ENCODE measurements around the gene RGS17.
"Not testable (repeated sequence)": the region's sequence is repeated elsewhere in the genome, so short reads cannot be mapped to it uniquely, and the experiment has no call there.

Gene RGS17

GRCh38 chr6:152978058-152978457 lies 153.0 kb downstream of the RGS17 start:
- Histone ChIP-seq H3K4me1 (no peaks in the 10 kb centered on the region; the same call in 1 of the 2 replicates), H3K9me3 (no peaks in the 10 kb centered on the region), H3K4me3 (ENCODE audit: low read depth, low read length) (no peak overlapping the region), H3K36me3 (peaks cover 77% of the 10 kb centered on the region), H3K27me3 (no peaks in the 10 kb centered on the region)
- TF ChIP-seq, protein P1, sequence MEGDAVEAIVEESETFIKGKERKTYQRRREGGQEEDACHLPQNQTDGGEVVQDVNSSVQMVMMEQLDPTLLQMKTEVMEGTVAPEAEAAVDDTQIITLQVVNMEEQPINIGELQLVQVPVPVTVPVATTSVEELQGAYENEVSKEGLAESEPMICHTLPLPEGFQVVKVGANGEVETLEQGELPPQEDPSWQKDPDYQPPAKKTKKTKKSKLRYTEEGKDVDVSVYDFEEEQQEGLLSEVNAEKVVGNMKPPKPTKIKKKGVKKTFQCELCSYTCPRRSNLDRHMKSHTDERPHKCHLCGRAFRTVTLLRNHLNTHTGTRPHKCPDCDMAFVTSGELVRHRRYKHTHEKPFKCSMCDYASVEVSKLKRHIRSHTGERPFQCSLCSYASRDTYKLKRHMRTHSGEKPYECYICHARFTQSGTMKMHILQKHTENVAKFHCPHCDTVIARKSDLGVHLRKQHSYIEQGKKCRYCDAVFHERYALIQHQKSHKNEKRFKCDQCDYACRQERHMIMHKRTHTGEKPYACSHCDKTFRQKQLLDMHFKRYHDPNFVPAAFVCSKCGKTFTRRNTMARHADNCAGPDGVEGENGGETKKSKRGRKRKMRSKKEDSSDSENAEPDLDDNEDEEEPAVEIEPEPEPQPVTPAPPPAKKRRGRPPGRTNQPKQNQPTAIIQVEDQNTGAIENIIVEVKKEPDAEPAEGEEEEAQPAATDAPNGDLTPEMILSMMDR (IDR thresholded peaks at IDR 0.05; ENCODE audit: low read depth, low read length), result no peak
- DNase-seq, result no peak

DNA sequence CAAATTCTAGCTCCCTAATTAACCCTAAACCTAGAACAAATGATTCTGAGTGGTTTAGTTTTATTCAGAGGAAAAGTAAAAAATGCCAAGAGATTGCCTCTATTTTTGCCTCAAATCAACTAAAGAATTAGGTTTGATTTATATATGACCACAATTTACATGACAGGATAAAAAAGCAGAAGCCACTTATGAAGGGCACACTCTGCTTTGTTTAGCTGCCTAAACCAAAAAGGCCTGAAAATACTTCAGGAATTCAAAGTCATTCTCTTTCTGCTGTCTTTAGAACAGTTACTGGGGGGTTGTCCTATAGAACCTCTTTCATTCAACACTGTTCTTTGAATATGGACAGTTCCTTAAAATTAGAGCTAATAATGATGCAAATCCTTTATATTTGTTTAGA lies 153.5 kb downstream of the RGS17 start:
- no peaks in the 10 kb centered on the region; the same call in 1 of the 2 replicates for H3K4me1 ChIP-seq

DNA sequence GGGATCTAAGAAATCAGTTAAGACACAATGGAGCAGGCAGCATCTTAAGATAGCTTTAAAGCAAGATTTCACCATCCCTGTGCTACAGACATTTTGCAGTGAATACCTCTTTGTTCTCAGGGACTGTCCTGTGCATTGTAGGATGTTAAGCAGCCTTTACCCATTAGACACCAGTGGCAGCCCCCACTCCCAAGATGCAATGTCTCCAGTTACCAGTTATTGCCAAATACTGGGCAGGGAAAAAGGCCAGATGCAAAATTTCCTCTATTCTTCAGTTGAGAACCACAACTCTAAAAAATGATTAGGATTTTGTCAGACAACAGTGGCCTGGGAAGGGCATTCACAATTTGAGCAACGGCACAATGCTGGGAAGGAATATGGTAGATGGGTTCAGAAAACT lies 154.3 kb downstream of the RGS17 start:
- TF ChIP-seq, protein P1 (IDR thresholded peaks at IDR 0.05; ENCODE audit: low read depth, low read length), result no peak
- H3K4me1 ChIP-seq, result no peaks in the 10 kb centered on the region; the same call in 1 of the 2 replicates
- H3K36me3 ChIP-seq, result peaks cover 90% of the 10 kb centered on the region
- H3K4me3 ChIP-seq (ENCODE audit: low read depth, low read length), result no peak overlapping the region
- DNase-seq, result no peak
- H3K9me3 ChIP-seq, result no peaks in the 10 kb centered on the region
- no peaks in the 10 kb centered on the region for H3K27me3 ChIP-seq

More for the DNA sequence above, 153.5 kb downstream of the RGS17 start:
- peaks cover 82% of the 10 kb centered on the region for H3K36me3 ChIP-seq
- TF ChIP-seq, protein P1 (IDR thresholded peaks at IDR 0.05; ENCODE audit: low read depth, low read length), result no peak
- no peaks in the 10 kb centered on the region for H3K9me3 ChIP-seq
- DNase-seq, result no peak
- no peak overlapping the region for H3K4me3 ChIP-seq (ENCODE audit: low read depth, low read length)
- H3K27me3 ChIP-seq, result no peaks in the 10 kb centered on the region

DNA sequence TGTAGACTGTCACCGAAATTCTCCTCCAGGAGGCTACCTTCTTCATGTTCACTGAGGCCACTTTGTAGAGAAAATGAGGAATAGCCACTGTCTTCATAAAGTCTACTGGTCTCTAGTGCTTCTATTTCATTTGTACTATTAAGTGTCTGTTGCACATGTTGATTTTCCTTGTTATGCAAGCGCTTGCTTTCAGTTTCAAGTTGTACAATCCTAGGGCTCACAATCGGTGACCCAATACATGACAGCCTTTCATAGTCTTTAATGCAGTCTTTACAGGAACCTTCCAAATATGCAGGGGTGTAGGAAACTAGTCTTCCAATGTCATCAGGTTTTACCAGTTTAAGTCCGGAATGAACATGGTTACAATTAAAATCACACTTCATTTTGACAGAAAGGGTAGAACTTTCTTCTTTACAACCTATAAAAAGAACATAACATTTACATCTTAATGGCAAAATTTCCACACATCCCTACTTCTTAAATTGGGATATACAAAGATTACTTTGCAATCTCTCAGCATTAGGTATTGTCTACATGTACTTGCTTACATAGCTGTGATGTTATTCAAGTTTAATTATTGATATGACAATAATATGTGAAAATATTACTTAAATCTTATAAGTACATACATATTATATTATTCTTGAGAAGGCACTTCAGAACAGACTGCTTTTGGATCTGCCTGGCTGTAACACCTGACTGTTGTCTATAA lies 155.7 kb downstream of the RGS17 start:
- no peaks in the 10 kb centered on the region for H3K27me3 ChIP-seq
- H3K4me1 ChIP-seq, result no peaks in the 10 kb centered on the region; the same call in 1 of the 2 replicates
- no peak overlapping the region for H3K4me3 ChIP-seq (ENCODE audit: low read depth, low read length)
- peaks cover 97% of the 10 kb centered on the region for H3K36me3 ChIP-seq
- no peaks in the 10 kb centered on the region for H3K9me3 ChIP-seq
- DNase-seq, result no peak
- TF ChIP-seq, protein P1 (IDR thresholded peaks at IDR 0.05; ENCODE audit: low read depth, low read length), result no peak

DNA sequence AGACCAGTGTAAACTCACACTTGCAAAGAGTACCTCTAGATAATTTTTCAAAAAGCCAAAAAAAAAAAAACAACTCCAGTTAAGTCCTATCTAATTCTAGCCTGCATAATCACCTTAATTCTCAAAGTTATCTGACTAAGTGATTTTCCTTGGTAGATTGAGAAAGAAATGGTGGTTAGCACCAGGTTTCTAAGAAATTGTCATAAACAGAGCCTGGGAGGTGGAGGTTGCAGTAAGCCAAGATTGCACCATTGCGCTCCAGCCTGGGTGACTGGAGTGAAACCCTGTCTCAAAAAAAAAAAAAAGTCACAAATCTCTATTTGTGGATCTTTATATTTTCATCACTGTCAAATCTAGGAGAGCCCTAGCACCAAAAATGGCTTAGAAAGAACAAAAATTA lies 157.2 kb downstream of the RGS17 start:
- TF ChIP-seq, protein P1 (IDR thresholded peaks at IDR 0.05; ENCODE audit: low read depth, low read length), result no peak
- no peaks in the 10 kb centered on the region for H3K9me3 ChIP-seq
- H3K4me1 ChIP-seq, result no peaks in the 10 kb centered on the region; the same call in 1 of the 2 replicates
- no peak overlapping the region for H3K4me3 ChIP-seq (ENCODE audit: low read depth, low read length)
- H3K36me3 ChIP-seq, result peaks cover 95% of the 10 kb centered on the region
- no peak for DNase-seq
- no peaks in the 10 kb centered on the region for H3K27me3 ChIP-seq

DNA sequence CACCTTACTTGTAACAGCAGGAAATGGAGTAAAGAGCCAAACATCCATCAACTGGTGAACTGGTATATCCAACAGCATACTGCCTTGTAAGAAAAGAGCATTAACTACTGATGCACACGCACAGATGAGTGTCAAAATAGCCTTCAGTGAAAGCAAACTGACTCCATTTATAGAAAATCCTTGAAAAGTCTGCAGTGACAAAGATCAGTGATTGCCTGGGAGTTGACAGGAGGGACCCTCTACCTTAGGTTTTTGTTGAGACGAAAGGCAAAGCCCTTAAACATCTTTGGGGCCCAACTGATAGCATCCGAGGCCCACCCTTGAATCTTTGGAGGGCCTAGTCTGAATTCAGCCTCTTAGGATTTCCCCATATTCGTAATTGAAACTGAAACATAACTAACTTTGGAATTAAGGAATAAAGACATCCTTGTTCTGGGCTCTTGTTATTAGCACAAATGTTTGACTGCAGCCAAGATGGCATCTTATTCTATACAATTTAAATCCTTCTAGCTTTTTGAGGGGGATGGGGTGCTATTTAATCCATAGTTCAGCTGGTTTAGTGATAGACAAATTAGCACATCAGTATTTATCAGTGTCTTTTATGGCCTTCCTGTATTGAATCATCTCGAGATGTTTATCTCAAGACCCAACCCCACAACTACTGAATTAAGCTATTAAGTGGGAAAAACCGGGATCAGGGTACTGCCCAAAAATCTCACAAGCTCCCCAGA lies 161.2 kb downstream of the RGS17 start:
- DNase-seq, result no peak
- Histone ChIP-seq H3K4me1 (no peaks in the 10 kb centered on the region; the same call in 1 of the 2 replicates), H3K27me3 (no peaks in the 10 kb centered on the region), H3K36me3 (peaks cover 57% of the 10 kb centered on the region), H3K4me3 (ENCODE audit: low read depth, low read length) (no peak overlapping the region), H3K9me3 (0 out of 2 replicates have a peak, but pooled peaks cover 2% of the 10 kb centered on the region)
- TF ChIP-seq, protein P1 (IDR thresholded peaks at IDR 0.05; ENCODE audit: low read depth, low read length), result no peak

- not testable (repeated sequence) for H3K9me3 ChIP-seq; H3K4me3 ChIP-seq (ENCODE audit: low read depth, low read length); DNase-seq; H3K27me3 ChIP-seq; H3K4me1 ChIP-seq
- H3K36me3 ChIP-seq, result peaks cover 22% of the 10 kb centered on the region
Observed at GRCh38 chr6:152966168-152966894, 164.8 kb downstream of the RGS17 start.
